Trophoblast cell (in vitro differentiated cells and primary cell): ENCODE measurements around the gene CD48.

Experiments
- DNase-seq, 2 donors: peaks; one replicate each; pipeline ENCODE4 v3.0.0-alpha.2; 2016
- H2AFZ ChIP-seq: 2 replicates; pipeline ENCODE4 v1.6.1; 2013; ENCODE audit warnings: low read length, moderate library complexity, mild to moderate bottlenecking; ENCODE audit not compliant: insufficient read depth, poor library complexity
- H2AK5ac ChIP-seq: 2 replicates; pipeline ENCODE4 v1.6.1; 2013; ENCODE audit warnings: mild to moderate bottlenecking, low read length
- H2BK120ac ChIP-seq: 2 replicates; pipeline ENCODE4 v1.6.1; 2013; ENCODE audit warnings: low read length, mild to moderate bottlenecking, moderate library complexity; ENCODE audit not compliant: insufficient read depth, poor library complexity
- H2BK12ac ChIP-seq: 2 replicates; pipeline ENCODE4 v1.6.1; 2013; ENCODE audit warnings: mild to moderate bottlenecking, low read length, moderate library complexity
- H2BK5ac ChIP-seq: 2 replicates; pipeline ENCODE4 v1.6.1; 2013; ENCODE audit warnings: low read length, low read depth, moderate library complexity, mild to moderate bottlenecking; ENCODE audit not compliant: poor library complexity
- H3K14ac ChIP-seq: 2 replicates; pipeline ENCODE4 v1.6.1; 2013; ENCODE audit warnings: mild to moderate bottlenecking, low read length
- H3K18ac ChIP-seq: 2 replicates; pipeline ENCODE4 v1.6.1; 2013; ENCODE audit warnings: mild to moderate bottlenecking, low read length
- H3K23ac ChIP-seq: 2 replicates; pipeline ENCODE4 v1.6.1; 2013; ENCODE audit warnings: low read length
- H3K27ac ChIP-seq: 2 replicates; pipeline ENCODE4 v1.5.1; 2013; ENCODE audit warnings: low read depth, mild to moderate bottlenecking, inconsistent platforms, low read length, moderate library complexity
- H3K27me3 ChIP-seq: 2 replicates; pipeline ENCODE4 v1.6.1; 2013; ENCODE audit warnings: inconsistent platforms, mild to moderate bottlenecking, low read length, moderate library complexity; ENCODE audit not compliant: insufficient read depth
- H3K36me3 ChIP-seq, 2 experiments: 1 replicate in 1 of 2; 2 replicates in 1 of 2; pipeline ENCODE4 v1.6.1; 2013; ENCODE audit warnings: low read length in 2 of 2, mild to moderate bottlenecking in 2 of 2, moderate library complexity in 1 of 2; ENCODE audit not compliant: insufficient read depth in 2 of 2, control insufficient read depth in 1 of 2
- H3K4ac ChIP-seq: 2 replicates; pipeline ENCODE4 v1.6.1; 2013; ENCODE audit warnings: low read depth, mild to moderate bottlenecking, low read length, moderate library complexity
- H3K4me1 ChIP-seq, 2 experiments: 1 replicate in 1 of 2; 2 replicates in 1 of 2; pipeline ENCODE4 v1.6.1; 2013; ENCODE audit warnings: low read length in 2 of 2, mild to moderate bottlenecking in 2 of 2, moderate library complexity in 1 of 2; ENCODE audit not compliant: insufficient read depth in 2 of 2, control insufficient read depth in 1 of 2
- H3K4me2 ChIP-seq: 2 replicates; pipeline ENCODE4 v1.6.1; 2013; ENCODE audit warnings: inconsistent platforms, mild to moderate bottlenecking, low read length, moderate library complexity
- H3K4me3 ChIP-seq: 2 replicates; pipeline ENCODE4 v1.5.1; 2013; ENCODE audit warnings: mild to moderate bottlenecking, low read depth, low read length, inconsistent platforms
- H3K79me1 ChIP-seq: one replicate; pipeline ENCODE4 v1.6.1; 2013; ENCODE audit warnings: low read length
- H3K79me2 ChIP-seq: 2 replicates; pipeline ENCODE4 v1.6.1; 2013; ENCODE audit warnings: low read length, mild to moderate bottlenecking; ENCODE audit not compliant: control insufficient read depth, insufficient read depth, poor library complexity
- H3K9ac ChIP-seq: 2 replicates; pipeline ENCODE4 v1.6.1; 2013; ENCODE audit warnings: mild to moderate bottlenecking, low read length
- H3K9me3 ChIP-seq: 2 replicates; pipeline ENCODE4 v1.6.1; 2013; ENCODE audit warnings: low read depth, mild to moderate bottlenecking, control low read depth, inconsistent platforms, low read length; ENCODE audit not compliant: insufficient read depth
- H4K12ac ChIP-seq: 2 replicates; pipeline ENCODE4 v1.6.1; 2013; ENCODE audit warnings: low read depth, mild to moderate bottlenecking, low read length, moderate library complexity
- H4K8ac ChIP-seq: 2 replicates; pipeline ENCODE4 v1.6.1; 2013; ENCODE audit warnings: low read depth, mild to moderate bottlenecking, low read length, moderate library complexity
- H4K91ac ChIP-seq: one replicate; pipeline ENCODE4 v1.6.1; 2013; ENCODE audit warnings: low read depth, mild to moderate bottlenecking, low read length, moderate library complexity
- WGBS: extraction: QIAGEN DNeasy Blood & Tissue Kit; methylation state at CpG from one replicate; pipeline ENCODE4 v1.1.7; 2013; ENCODE audit warnings: missing lambda C conversion rate; ENCODE audit not compliant: insufficient read length, insufficient coverage; ENCODE audit errors: extremely low coverage; 5-methylcytosine and 5-hydroxymethylcytosine counted together

The CD48 gene

DNA sequence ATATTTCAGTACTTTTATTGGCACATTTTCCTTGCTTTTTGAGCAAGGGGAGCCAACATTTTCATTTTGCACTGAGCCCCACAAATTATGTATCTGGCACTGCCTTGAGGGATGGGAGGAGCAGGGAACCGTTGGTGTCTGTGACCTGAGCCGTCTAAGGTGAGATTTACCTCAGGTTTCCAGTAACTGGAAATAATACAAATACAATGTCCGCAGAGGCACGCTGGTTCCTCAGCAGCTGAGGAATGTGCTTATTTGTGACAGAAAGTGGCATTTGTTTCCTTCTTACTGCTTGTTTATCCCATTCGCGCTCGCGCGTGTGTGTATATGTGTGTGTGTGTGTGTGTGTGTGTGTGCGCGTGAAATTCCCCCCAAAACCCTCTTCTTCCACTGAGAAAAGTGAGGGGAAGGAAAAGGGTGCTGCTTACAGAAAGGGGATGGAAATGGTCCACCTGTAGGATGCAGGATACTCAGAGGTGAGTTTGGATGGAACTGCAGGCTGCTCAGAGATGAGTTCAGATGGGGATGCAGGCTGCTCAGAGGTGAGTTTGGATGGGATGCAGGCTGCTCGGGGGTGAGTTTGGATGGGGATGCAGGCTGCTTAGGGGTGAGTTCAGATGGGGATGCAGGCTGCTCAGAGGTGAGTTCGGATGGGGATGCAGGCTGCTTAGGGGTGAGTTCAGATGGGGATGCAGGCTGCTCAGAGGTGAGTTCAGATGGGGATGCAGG is 34.6 kb downstream of the CD48 start:
- no CpG with 5 or more reads among the region's 13 CpGs for WGBS
- Histone ChIP-seq H3K36me3 (no peaks in the 10 kb centered on the region), H4K8ac (no peak overlapping the region), H3K27me3 (no peaks in the 10 kb centered on the region), H3K27ac (no peak overlapping the region), H4K12ac (no peak overlapping the region), H2BK5ac (no peak overlapping the region), H2AFZ (no peak overlapping the region), H3K4ac (no peak overlapping the region), H3K14ac (no peak overlapping the region), H3K79me1 (no peaks in the 10 kb centered on the region), H3K4me3 (no peak overlapping the region), H3K4me2 (no peak overlapping the region), H3K9ac (no peak overlapping the region), H2AK5ac (no peak overlapping the region), H3K23ac (no peak overlapping the region), H2BK12ac (no peak overlapping the region), H3K4me1 (no peaks in the 10 kb centered on the region), H3K79me2 (no peaks in the 10 kb centered on the region), H3K9me3 (peaks cover 2% of the 10 kb centered on the region), H4K91ac (no peak overlapping the region), H3K18ac (no peak overlapping the region), H2BK120ac (no peak overlapping the region)
- no peak for DNase-seq

- Histone ChIP-seq H3K27me3 (no peaks in the 10 kb centered on the region), H3K4me3 (no peak overlapping the region), H3K79me1 (no peaks in the 10 kb centered on the region), H3K79me2 (no peaks in the 10 kb centered on the region), H3K9ac (no peak overlapping the region), H4K8ac (peak overlapping the region; percentile 66), H3K4ac (no peak overlapping the region), H3K4me2 (no peak overlapping the region), H4K12ac (no peak overlapping the region), H4K91ac (no peak overlapping the region), H3K4me1 (no peaks in the 10 kb centered on the region), H2AFZ (no peak overlapping the region), H3K18ac (no peak overlapping the region), H2AK5ac (no peak overlapping the region), H3K23ac (no peak overlapping the region), H3K36me3 (no peaks in the 10 kb centered on the region), H3K14ac (no peak overlapping the region), H2BK12ac (peak overlapping the region; percentile 58), H3K9me3 (peaks cover 2% of the 10 kb centered on the region), H2BK5ac (peak overlapping the region; percentile 18), H2BK120ac (no peak overlapping the region), H3K27ac (no peak overlapping the region)
- no CpG with 5 or more reads among the region's 6 CpGs for WGBS
- peak; percentile 59 to 79 for DNase-seq
These were observed 35.8 kb downstream of the CD48 start for GRCh38 chr1:160675641-160676410.

DNA sequence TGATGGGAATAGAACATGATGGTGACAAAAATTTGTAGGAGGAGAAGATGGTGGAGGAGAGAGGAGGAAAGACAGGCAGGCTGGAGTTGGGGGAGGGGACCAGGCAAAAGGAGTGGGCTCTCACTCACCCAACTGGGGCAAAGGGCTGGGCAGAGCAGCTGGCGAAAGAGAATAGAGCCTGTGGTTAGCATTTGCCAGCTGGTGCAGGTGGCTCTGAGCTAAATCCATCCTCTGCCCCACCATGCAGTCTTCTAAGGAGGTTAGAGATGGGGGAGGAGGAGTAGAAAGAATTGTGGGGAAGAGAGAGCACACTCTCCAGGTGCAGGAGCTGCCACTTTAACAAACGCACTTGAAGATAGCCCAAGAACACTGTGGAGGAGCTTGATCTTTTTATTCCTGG is 37.2 kb downstream of the CD48 start:
- H3K36me3 ChIP-seq: no peaks in the 10 kb centered on the region
- no peak overlapping the region for H3K9ac ChIP-seq
- no peak overlapping the region for H3K27ac ChIP-seq

DNA sequence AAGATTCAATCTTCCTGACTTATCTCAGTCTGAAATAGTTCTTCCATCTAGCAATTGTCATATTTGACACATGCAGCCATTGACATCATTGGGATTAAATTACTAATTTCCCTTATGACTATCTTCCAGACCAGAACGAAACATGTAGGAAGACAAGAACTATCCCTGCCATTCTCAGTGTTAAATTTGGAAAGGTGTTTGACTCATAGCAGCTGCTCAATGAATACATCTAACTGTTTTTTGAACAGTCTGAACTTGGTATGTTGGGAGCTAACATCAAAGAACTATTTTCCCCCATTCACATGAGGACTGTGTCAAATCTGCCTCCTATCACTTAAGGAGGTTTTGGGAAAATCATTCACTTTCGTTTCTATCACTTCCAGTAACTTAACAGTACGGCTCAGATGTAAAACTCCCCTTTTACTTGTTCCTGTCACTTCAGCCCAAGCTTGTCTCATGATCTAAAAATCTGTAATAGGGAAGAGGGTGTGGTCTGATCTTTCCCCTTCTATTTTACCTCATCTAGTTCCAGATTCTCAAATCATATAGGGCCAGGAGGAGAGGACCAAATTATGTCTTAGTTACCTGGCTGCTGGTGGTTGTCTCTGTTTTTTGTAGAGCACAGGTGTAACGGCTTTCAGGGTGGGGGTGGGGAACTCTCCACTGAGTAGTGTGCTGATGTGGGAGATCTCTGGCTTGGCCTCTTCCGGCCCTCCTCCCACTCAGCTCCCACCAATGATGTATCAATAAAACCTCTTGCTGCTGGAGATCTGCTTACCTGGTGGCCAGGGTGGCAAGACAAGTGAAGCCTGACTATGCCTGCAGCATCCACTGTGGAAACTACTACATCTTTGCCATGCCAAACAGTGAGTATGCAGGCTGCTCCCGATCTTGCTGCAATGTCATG is 38.6 kb downstream of the CD48 start:
- H3K27ac ChIP-seq: no peak overlapping the region
- DNase-seq: no peak
- H3K36me3 ChIP-seq: no peaks in the 10 kb centered on the region
- H3K79me1 ChIP-seq: no peaks in the 10 kb centered on the region
- no peak overlapping the region for H3K23ac ChIP-seq
- H3K14ac ChIP-seq: no peak overlapping the region
- H3K9ac ChIP-seq: no peak overlapping the region
- H2BK5ac ChIP-seq: no peak overlapping the region
- no peaks in the 10 kb centered on the region for H3K4me1 ChIP-seq
- no peak overlapping the region for H4K8ac ChIP-seq
- no peak overlapping the region for H2AK5ac ChIP-seq
- WGBS: no CpG with 5 or more reads among the region's 6 CpGs
- H3K4me2 ChIP-seq: no peak overlapping the region
- no peak overlapping the region for H3K4me3 ChIP-seq
- no peaks in the 10 kb centered on the region for H3K79me2 ChIP-seq
- H2BK120ac ChIP-seq: no peak overlapping the region
- no peak overlapping the region for H3K4ac ChIP-seq
- no peak overlapping the region for H4K91ac ChIP-seq
- H2AFZ ChIP-seq: no peak overlapping the region
- no peak overlapping the region for H3K18ac ChIP-seq
- H4K12ac ChIP-seq: no peak overlapping the region
- no peaks in the 10 kb centered on the region for H3K9me3 ChIP-seq
- no peaks in the 10 kb centered on the region for H3K27me3 ChIP-seq
- H2BK12ac ChIP-seq: no peak overlapping the region

More for the DNA sequence above, 37.2 kb downstream of the CD48 start:
- no CpG with 5 or more reads among the region's 2 CpGs for WGBS
- H3K27me3 ChIP-seq: no peaks in the 10 kb centered on the region
- no peak overlapping the region for H2BK5ac ChIP-seq
- peaks cover 2% of the 10 kb centered on the region for H3K9me3 ChIP-seq
- no peak for DNase-seq
- no peak overlapping the region for H2AK5ac ChIP-seq
- no peak overlapping the region for H2BK12ac ChIP-seq
- no peak overlapping the region for H3K4me3 ChIP-seq
- no peak overlapping the region for H4K12ac ChIP-seq
- no peaks in the 10 kb centered on the region for H3K4me1 ChIP-seq
- no peak overlapping the region for H2BK120ac ChIP-seq
- no peak overlapping the region for H4K8ac ChIP-seq
- H3K4ac ChIP-seq: no peak overlapping the region
- no peak overlapping the region for H3K23ac ChIP-seq
- no peak overlapping the region for H3K14ac ChIP-seq
- no peak overlapping the region for H3K18ac ChIP-seq
- no peak overlapping the region for H4K91ac ChIP-seq
- no peak overlapping the region for H2AFZ ChIP-seq
- H3K4me2 ChIP-seq: no peak overlapping the region
- H3K79me1 ChIP-seq: no peaks in the 10 kb centered on the region
- H3K79me2 ChIP-seq: no peaks in the 10 kb centered on the region
